GM23248 (cell line): Measurements from ENCODE around the gene TMBIM1. TPM values are rescaled to one million over a fixed set of nuclear protein-coding genes. Genes with fewer than 3 reads are reported as not detected.

Experiments
- DNase-seq: peaks from one replicate; pipeline ENCODE4 v3.0.0-alpha.2; 2015
- H2AFZ ChIP-seq: fragments of 200-600 bp; sonication (generic); 2 replicates; pipeline ENCODE4 v1.6.1; 2016; ENCODE audit warnings: antibody characterized with exemption
- H3F3A ChIP-seq: fragments of 200-600 bp; sonication (generic); 2 replicates; pipeline ENCODE4 v1.6.1; 2016; ENCODE audit warnings: mild to moderate bottlenecking, antibody characterized with exemption, mixed run types; ENCODE audit not compliant: insufficient read depth
- H3K27ac ChIP-seq: fragments of 200-600 bp; sonication (generic); 2 replicates; pipeline ENCODE4 v1.5.1; 2016; ENCODE audit warnings: mild to moderate bottlenecking
- H3K27me3 ChIP-seq: fragments of 200-600 bp; sonication (generic); replicated peaks from 2 replicates; pipeline ENCODE4 v1.6.1; 2016; ENCODE audit warnings: mild to moderate bottlenecking; ENCODE audit not compliant: insufficient read depth
- H3K36me3 ChIP-seq: fragments of 200-600 bp; sonication (generic); 2 replicates; pipeline ENCODE4 v1.6.1; 2016; ENCODE audit warnings: low read depth, mild to moderate bottlenecking
- H3K4me1 ChIP-seq: fragments of 200-600 bp; sonication (generic); 2 replicates; pipeline ENCODE4 v1.6.1; 2016; ENCODE audit warnings: mild to moderate bottlenecking; ENCODE audit not compliant: insufficient read depth
- H3K4me2 ChIP-seq: fragments of 200-600 bp; sonication (generic); one replicate; pipeline ENCODE4 v1.6.1; 2016; ENCODE audit warnings: mild to moderate bottlenecking; ENCODE audit not compliant: unreplicated experiment
- H3K4me3 ChIP-seq: fragments of 200-600 bp; sonication (generic); 2 replicates; pipeline ENCODE4 v1.5.1; 2016; ENCODE audit warnings: mild to moderate bottlenecking
- H3K79me2 ChIP-seq: fragments of 200-600 bp; sonication (generic); 2 replicates; pipeline ENCODE4 v1.6.1; 2016; ENCODE audit warnings: mild to moderate bottlenecking; ENCODE audit not compliant: insufficient read depth
- H3K9ac ChIP-seq: fragments of 200-600 bp; sonication (generic); 2 replicates; pipeline ENCODE4 v1.6.1; 2016; ENCODE audit warnings: mild to moderate bottlenecking
- H3K9me2 ChIP-seq: fragments of 200-600 bp; sonication (generic); 2 replicates; pipeline ENCODE4 v1.6.1; 2016; ENCODE audit warnings: mixed run types, mild to moderate bottlenecking, moderate library complexity; ENCODE audit not compliant: insufficient read depth
- H3K9me3 ChIP-seq: fragments of 200-600 bp; sonication (generic); one replicate; pipeline ENCODE4 v1.6.1; 2017; ENCODE audit warnings: low read depth
- H4K20me1 ChIP-seq: fragments of 200-600 bp; sonication (generic); 2 replicates; pipeline ENCODE4 v1.6.0; 2016; ENCODE audit not compliant: insufficient read depth
- EZH2 ChIP-seq: fragments of 200-600 bp; sonication (generic); IDR thresholded peaks from 2 replicates; pipeline ENCODE4 v1.6.1; 2018; ENCODE audit warnings: antibody characterized with exemption, mild to moderate bottlenecking; ENCODE audit not compliant: insufficient read depth, poor library complexity, severe bottlenecking
- EZH2phosphoT487 ChIP-seq: fragments of 200-600 bp; sonication (generic); IDR thresholded peaks from 2 replicates; pipeline ENCODE4 v1.6.1; 2018; ENCODE audit warnings: antibody characterized with exemption, moderate library complexity, mild to moderate bottlenecking, low read depth; ENCODE audit not compliant: insufficient read depth
- WGBS, 2 experiments: methylation state at CpG; one replicate each; pipeline ENCODE4 v1.1.6; 2015 to 2017; ENCODE audit warnings: low lambda C conversion rate in 2 of 2, low coverage in 1 of 2; ENCODE audit errors: missing lambda C conversion rate in 2 of 2; 5-methylcytosine and 5-hydroxymethylcytosine counted together
- in situ Hi-C: fragments of 300-500 bp; cut with MboI; formaldehyde crosslinking; loops from 2 replicates; pipeline ENCODE4 v1.15.0; 2020
- polyA plus RNA-seq: library from polyadenylated mRNA; unstranded; fragments of >200 nt; fragmentation: Nextera tagmentation; extraction: Ambion mirVana; gene quantifications from 2 replicates; pipeline ENCODE4 v1.2.1, GENCODE V29; 2016
- total RNA-seq: library from RNA; depleted of rRNA; stranded (reverse); fragments of >200 nt; shearing (Covaris generic); gene quantifications from 2 replicates; pipeline ENCODE4 v1.2.3, GENCODE V29; 2014

Gene TMBIM1
- total and polyA plus RNA-seq, 2 experiments from 2014 or later = 166 to 178 TPM

DNA sequence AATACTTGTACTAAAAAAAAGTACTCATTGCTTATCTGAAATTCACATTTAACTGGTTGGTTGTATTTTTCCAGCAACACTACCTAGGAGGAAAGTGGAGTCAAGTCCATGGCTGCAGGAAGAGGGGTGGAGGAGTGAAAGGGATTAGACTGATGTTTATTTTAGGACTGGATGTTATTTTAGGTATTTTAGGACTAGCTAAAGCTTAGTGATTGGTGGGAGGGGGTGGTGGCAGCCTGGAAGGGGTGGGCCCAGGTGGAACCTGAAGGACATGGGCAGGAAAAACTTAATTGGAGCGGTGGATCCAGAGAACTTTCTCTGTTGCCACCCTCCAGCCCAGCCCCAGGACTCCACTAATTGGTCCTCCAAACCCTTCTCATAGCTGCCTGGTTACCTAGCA is 3.9 kb upstream of the TMBIM1 start:
- Histone ChIP-seq H4K20me1 (no peaks in the 10 kb centered on the region), H2AFZ (no peak overlapping the region), H3K4me3 (no peak overlapping the region), H3K79me2 (peaks cover 17% of the 10 kb centered on the region), H3F3A (peaks cover 7% of the 10 kb centered on the region), H3K27me3 (no peaks in the 10 kb centered on the region), H3K9me3 (no peaks in the 10 kb centered on the region), H3K36me3 (no peaks in the 10 kb centered on the region), H3K9ac (no peak overlapping the region), H3K9me2 (no peaks in the 10 kb centered on the region), H3K4me1 (peaks cover 8% of the 10 kb centered on the region), H3K27ac (no peak overlapping the region), H3K4me2 (no peak overlapping the region)
- DNase-seq = no peak
- in situ Hi-C loops = no loop called here
- 86 to 90% methylated on average over 1 of the region's 1 CpG for WGBS, 2 experiments
- TF ChIP-seq EZH2phosphoT487 (no peak), EZH2 (no peak)

DNA sequence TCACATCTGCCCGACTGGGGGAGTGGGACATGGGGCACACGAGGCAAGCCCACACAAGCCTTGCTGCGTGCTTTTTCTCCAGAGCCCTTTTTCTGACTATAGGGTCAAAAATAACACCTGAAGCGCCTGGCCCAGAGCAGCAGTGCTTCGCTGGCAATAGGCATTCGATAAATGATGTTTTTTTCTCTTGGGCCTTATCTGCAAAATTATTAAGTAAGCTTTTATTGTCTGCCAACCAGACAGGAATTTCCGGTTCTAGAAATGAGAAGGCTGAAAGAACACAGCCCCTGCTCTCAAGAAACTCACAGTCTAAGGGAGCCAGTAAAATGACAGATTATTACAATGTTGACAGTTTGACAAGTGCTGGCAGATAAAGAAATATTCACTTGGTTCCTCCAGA is 2.7 kb upstream of the TMBIM1 start:
- H2AFZ ChIP-seq = no peak overlapping the region
- H3K79me2 ChIP-seq = peaks cover 28% of the 10 kb centered on the region
- no peak overlapping the region for H3K4me3 ChIP-seq
- H3K36me3 ChIP-seq = no peaks in the 10 kb centered on the region
- no peak for DNase-seq
- H3F3A ChIP-seq = peaks cover 7% of the 10 kb centered on the region
- H3K9me3 ChIP-seq = no peaks in the 10 kb centered on the region
- no peaks in the 10 kb centered on the region for H3K9me2 ChIP-seq
- TF ChIP-seq EZH2phosphoT487 (no peak), EZH2 (no peak)
- no peak overlapping the region for H3K4me2 ChIP-seq
- in situ Hi-C loops = no loop called here
- WGBS, 2 experiments = 80 to 85% methylated on average over 7 of the region's 7 CpGs
- no peak overlapping the region for H3K27ac ChIP-seq
- H3K4me1 ChIP-seq = peaks cover 20% of the 10 kb centered on the region
- H3K9ac ChIP-seq = no peak overlapping the region
- H3K27me3 ChIP-seq = no peaks in the 10 kb centered on the region
- no peaks in the 10 kb centered on the region for H4K20me1 ChIP-seq

DNA sequence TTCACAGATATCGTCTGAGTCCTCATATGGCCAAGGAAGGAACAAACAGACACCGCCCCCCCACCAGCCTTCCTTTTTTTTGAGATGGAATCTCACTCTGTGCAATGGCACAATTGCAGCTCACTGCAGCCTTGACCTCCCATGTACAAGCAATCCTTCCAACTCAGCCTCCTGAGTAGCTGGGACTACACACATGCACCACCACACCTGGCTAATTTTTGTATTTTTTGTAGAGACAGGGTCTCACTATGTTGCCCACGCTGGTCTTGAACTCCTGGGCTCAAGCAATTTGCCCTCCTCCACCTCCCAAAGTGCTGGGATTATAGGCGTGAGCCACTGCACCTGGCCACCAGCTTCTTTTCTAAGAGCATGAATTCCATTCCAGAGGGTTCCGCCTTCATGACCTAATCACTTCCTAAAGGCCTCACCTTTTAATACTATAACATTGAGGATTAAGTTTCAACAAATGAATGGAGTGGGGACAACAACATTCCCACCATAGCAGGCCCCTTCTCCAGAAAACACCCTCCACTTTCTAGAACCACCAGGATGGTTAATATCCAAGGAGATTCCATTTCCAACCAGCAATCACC is 2.2 kb upstream of the TMBIM1 start:
- Histone ChIP-seq H2AFZ (no peak overlapping the region), H3F3A (peaks cover 7% of the 10 kb centered on the region), H3K9me2 (no peaks in the 10 kb centered on the region), H3K4me1 (peaks cover 23% of the 10 kb centered on the region), H3K4me3 (no peak overlapping the region), H3K36me3 (no peaks in the 10 kb centered on the region), H3K79me2 (peaks cover 33% of the 10 kb centered on the region), H3K9me3 (no peaks in the 10 kb centered on the region), H3K27me3 (no peaks in the 10 kb centered on the region), H4K20me1 (no peaks in the 10 kb centered on the region), H3K9ac (no peak overlapping the region), H3K4me2 (no peak overlapping the region), H3K27ac (no peak overlapping the region)
- TF ChIP-seq EZH2phosphoT487 (no peak), EZH2 (no peak)
- WGBS, 2 experiments = 89 to 92% methylated on average over 5 of the region's 5 CpGs
- in situ Hi-C loops = no loop called here
- no peak for DNase-seq

DNA sequence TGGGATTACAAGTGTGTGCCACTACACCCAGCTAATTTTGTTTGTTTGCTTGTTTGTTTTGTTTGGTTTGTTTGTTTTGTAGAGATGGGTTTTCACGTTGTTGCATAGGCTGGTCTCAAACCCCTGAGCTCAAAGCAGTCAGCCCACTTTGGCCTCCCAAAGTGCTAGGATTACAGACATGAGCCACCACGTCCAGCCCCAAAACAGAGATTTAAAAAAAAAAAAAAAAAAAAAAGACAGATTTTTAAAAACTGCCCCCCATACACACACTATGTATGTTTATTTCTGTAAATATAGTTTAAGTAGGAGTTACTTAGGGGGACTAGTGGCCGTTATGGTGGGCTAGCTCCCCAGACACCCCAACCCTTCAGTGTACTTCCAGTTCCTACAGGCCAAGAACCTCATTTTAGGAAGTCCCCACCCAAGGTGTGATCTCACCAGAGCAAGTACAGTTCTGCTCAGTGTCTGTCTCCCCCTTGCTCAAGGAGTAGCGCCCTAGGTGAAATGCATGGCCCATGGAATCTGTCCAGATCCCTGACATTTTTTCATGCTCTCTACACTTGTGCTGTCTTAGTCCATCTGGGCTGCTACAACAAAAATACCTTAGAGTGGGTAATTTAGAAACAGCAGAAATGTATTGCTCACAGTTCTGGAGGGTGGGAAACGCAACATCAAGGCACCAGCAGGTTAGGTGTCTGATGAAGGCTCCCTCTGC is 1.6 kb upstream of the TMBIM1 start:
- Histone ChIP-seq H3K27ac (no peak overlapping the region), H4K20me1 (no peaks in the 10 kb centered on the region), H3K4me2 (no peak overlapping the region), H3K27me3 (no peaks in the 10 kb centered on the region), H2AFZ (no peak overlapping the region), H3F3A (peaks cover 11% of the 10 kb centered on the region), H3K4me3 (no peak overlapping the region), H3K36me3 (no peaks in the 10 kb centered on the region), H3K4me1 (peaks cover 24% of the 10 kb centered on the region), H3K9ac (no peak overlapping the region), H3K9me2 (no peaks in the 10 kb centered on the region), H3K79me2 (peaks cover 40% of the 10 kb centered on the region), H3K9me3 (no peaks in the 10 kb centered on the region)
- DNase-seq = no peak
- no peak for TF ChIP-seq EZH2
- TF ChIP-seq EZH2phosphoT487 = no peak
- WGBS, 2 experiments = 67 to 71% methylated on average over 5 of the region's 5 CpGs
- in situ Hi-C loops = no loop called here
